ENCODE results near the gene PEDS1.
"Not testable (repeated sequence)": the region's sequence is repeated elsewhere in the genome, so short reads cannot be mapped to it uniquely, and the experiment has no call there.

Gene PEDS1

DNA sequence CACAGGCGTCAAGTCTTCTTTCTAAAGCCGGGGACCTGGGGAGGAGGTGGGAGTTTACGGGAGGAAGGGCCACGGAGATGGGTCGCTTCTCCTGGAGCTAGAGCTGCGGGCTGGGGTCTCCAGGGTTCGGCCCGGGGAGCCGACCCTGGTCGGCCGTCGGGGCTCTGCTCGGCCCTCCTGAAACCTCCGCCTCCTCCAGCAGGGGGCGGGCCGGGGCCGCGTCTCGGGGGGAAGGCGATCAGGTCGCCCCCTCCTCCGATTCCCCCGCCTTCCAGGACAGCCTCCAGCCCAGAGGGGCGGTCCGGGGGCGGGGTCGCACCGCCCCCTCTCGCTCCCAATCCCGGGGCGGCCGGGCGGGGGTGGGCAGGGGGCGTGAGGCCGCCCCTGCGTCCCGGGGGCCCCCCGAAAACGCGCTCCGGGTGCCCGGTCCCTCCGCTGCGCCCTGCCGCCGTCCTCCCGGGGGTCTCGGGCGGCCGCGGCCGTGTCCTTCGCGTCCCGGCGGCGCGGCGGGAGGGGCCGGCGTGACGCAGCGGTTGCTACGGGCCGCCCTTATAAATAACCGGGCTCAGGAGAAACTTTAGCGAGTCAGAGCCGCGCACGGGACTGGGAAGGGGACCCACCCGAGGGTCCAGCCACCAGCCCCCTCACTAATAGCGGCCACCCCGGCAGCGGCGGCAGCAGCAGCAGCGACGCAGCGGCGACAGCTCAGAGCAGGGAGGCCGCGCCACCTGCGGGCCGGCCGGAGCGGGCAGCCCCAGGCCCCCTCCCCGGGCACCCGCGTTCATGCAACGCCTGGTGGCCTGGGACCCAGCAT is 36.9 kb upstream of the PEDS1 start, which contains the start of gene CEBPB:
Gene CEBPB, plus strand, starts transcription at position 580 of the 814 bp plus-strand sequence. Its CDS starts 204 bp downstream, at position 784.
- peak; percentile 40 to 79 for DNase-seq (ENCODE audit: extremely low read depth in 1 of 2, low read depth in 1 of 2)

DNA sequence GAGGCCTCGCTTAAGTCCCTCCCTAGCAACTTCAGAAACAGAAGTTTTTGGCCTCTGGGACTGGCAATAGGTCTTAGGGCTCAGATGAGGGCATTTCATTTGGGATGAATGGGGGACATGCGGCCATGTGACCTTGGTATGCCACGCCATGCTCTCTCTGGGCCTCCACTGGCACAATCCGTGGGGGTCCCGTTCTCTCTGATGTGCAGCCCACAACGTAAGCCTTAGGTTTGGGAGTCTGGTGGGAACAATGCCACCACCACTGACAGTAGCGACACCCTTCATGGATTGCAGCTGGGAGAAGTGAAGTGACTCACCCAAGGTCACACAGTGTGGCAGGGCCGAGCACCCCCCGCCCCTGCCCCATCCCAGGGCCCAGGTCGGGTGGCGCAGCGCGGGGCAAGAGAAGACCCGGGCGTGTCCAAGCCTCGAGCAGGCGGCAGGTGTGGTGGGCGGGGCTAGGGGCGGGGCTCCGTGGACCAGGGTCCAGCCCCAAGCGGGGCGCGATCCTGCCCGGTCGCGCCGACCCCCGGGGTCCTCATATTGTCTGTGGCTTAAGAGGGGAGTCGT is 36.2 kb upstream of the PEDS1 start:
- DNase-seq (ENCODE audit: extremely low read depth in 1 of 2, low read depth in 1 of 2): peak in 1 of 2 donors; percentile 8

DNA sequence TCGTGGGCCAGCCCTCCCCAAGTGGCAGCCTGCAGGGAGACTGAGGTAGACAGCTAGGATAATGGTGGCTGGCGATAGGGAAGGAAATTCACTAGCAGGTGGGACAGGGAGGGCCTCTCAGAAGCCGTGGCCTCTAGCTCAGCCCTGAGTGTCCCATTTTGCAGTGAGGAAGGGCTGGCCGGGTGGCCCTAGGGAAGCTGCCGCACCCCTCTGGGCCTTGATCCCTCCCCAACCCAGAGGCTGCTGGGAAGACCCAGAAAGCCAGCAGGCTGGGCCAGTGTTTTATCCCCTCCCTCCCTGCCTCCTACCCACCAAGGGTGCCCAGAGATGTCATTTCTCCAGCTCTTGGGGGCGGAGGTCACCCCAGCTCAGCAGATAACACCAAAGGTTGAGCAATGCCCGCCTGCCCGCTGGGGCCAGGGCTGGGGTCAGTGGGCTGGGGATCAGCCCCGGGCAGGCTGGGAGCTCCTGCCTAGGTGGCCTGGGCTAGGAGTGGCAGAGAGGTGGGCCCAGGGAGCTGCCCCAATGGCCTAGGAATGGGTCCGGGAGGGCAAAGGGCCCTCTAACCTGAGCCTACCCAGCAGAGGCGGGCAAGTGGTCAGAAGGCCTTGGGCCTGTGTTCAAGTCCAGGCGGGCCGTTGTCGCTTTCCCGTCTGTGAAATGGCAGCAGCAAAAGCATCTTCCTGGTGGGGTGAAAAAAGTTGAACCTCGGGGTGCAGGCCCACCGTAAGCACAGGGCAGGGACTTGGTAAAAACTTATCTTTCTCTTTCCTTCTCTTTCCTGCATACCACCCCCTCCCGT is 35.6 kb upstream of the PEDS1 start:
- no peak for DNase-seq (ENCODE audit: extremely low read depth in 1 of 2, low read depth in 1 of 2)

DNA sequence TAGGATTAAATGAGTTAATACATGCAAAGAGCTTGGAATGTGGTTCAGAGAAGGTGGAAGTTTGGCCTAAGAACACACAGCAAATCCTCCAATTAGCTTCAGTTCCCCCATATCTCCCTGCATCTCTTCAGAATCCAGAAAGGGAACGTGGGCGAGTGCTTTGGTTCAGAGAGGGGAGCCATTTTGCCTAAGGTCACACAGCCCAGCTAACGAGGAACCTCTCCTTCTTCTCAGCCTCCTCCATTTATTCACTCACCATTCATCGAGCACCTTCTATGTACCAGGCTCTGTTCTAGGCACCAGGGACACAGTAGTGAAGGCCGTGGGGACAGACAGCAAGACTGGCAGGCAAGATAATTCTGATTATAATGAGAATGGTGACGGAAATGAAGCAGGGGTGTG is 34.8 kb upstream of the PEDS1 start:
- no peak for DNase-seq (ENCODE audit: extremely low read depth in 1 of 2, low read depth in 1 of 2)

DNA sequence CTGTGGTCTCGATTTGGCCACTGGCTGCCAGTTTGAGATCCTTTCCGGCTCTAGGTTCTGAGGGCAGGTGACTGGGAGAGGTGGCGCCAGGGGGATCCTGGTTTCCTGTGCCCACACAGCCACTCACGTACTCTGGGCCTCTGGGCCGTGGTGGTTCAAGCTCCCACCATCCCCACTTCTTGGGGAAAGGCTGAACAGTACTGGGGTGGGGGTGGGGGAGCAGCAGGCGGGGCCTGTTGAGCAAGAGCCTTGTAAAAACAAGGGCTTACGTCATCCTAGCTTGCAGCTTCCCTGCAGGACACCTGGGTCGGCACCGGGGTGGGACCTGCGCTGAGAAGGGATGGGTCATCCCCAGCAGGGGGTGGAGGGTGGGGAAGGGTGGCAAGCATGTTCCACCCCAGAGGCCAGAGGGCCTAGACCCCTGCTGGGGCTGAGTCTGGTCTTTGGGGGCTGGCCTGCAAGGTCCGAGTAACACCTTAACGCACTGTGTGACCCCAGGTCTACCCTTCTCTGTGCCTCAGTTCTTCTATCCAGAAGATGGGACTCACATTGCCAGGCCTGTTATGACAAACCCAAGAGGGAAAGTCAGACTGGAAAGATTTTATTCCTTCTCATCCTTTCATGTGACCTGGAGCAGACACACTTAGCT is 34.0 kb upstream of the PEDS1 start:
- DNase-seq (ENCODE audit: extremely low read depth in 1 of 2, low read depth in 1 of 2): no peak

DNA sequence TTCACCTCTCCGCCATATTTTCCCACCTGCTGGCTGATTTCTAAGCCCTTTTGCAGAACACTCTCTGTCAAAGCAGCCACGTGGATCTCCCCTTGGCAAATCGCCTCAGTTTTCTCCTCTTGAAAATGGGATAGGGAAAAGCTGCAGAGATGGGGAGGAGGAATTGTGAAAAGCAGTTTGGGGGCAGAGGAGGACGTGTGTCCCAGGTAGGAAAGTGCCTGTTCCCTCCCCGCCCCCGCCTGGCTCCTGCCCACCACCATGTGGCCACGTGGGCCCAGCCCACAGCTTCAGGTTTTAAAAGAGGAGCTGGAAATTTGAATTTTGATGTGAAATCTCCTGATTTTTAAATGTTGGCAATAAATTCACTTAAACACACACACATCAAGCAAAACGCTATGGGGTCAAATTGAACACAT is 33.5 kb upstream of the PEDS1 start:
- DNase-seq (ENCODE audit: extremely low read depth in 1 of 2, low read depth in 1 of 2): no peak

DNA sequence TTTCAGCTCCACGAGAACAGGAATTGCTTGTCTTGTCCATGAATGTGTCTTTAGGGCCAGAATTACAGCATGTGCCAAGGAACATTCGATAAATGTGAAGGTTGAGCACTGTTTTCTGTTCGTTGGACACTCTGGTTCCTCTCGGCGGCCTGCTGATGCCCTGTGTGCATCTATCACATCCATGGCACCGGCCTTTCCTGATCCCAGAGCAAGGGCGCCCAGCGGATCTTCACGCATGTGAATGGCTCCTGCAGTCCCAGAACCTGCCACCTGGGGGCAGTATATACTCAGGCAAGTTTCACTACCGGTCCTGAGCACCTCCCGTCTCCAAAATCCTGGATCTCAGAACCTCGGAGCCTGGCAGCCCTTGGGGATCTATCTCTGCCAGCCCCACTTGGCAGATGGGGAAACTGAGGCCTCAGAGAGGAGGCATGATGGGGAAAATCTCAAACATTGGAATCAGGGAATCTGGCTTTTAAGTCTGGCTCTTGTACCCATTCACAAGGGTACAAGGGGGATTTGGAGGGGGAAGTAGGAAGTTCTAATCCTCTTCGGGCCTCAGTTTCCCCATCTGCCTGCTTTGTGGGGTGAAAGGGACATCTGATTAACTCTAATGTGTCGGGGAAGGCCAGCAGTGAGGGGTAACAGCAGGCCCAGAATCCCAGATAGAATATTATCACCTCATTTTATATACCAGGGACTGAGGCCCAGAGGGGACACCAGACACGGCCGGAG is 32.8 kb upstream of the PEDS1 start:
- DNase-seq (ENCODE audit: extremely low read depth in 1 of 2, low read depth in 1 of 2): peak; percentile 69 to 82

DNA sequence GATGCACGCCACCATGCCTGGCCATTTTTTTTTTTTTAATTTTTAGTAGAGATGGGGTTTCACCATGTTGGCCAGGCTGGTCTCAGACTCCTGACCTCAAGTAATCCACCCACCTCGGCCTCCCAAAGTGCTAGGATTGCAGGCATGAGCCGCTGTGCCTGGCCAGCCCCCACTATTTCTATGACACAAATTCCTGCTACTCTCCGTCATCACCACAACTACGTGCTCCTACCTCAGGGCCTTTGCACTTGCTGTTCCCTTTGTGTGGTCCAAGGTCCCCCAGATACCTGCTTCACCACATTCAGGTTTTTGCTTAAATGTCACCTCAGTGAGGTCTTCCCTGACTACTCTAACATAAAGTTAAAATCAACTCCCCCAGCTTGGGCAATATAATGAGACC is 31.9 kb upstream of the PEDS1 start:
- no peak for DNase-seq (ENCODE audit: extremely low read depth in 1 of 2, low read depth in 1 of 2)

DNA sequence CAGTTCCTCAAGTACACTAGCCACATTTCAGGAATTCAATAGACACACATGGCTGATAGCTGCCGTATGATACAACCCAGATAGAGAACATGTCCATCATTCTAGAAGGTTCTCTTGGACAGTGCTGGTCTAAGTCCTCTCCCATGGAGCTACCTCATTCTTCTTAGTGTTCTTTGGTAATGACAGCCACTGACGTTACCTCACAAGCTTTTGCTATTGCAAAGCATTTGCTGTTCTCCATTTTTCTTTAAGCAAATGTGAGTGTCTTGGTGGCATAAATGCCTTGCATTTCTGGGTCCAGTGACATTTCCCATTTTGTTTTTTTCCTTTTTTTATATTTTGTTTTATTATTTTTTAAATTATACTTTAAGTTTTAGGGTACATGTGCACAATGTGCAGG is 28.8 kb upstream of the PEDS1 start:
- no peak for DNase-seq (ENCODE audit: extremely low read depth in 1 of 2, low read depth in 1 of 2)

DNA sequence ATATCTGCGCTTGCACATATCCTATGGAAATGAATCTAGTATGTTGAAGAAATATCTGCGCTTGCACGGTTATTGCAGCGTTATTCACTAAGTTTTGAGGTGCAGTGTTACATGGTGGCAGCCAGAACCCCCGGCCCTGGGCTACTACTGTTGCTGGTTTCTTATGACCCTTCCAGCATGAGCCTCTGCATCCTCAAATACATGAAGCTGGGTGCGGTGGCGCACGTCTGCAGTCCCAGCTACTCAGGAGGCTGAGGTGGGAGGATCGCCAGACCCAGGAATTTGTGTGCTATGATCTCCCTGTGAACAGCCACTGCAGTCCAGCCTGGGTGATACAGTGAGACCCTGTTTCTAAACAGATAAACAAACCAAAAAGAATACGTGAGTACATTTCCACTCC is 27.8 kb upstream of the PEDS1 start:
- DNase-seq (ENCODE audit: extremely low read depth in 1 of 2, low read depth in 1 of 2): no peak

DNA sequence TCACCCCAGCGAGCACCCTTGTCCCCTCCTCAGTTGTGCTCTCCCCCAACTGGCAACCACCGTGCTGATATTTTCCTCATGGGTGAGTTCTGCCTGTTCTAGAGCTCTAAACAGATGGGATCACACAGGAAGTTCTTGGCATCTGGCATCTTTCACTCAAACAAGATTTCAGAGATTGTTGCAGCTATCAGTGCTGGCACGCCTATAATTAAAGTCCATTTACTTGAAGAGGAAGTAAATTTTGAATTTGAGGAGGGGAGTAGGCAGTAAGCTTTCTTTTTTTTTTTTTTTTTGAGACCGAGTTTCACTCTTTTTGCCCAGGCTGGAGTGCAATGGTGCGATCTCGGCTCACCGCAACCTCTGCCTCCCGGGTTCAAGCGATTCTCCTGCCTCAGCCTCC is 25.1 kb upstream of the PEDS1 start:
- DNase-seq (ENCODE audit: extremely low read depth in 1 of 2, low read depth in 1 of 2): not testable (repeated sequence)

DNA sequence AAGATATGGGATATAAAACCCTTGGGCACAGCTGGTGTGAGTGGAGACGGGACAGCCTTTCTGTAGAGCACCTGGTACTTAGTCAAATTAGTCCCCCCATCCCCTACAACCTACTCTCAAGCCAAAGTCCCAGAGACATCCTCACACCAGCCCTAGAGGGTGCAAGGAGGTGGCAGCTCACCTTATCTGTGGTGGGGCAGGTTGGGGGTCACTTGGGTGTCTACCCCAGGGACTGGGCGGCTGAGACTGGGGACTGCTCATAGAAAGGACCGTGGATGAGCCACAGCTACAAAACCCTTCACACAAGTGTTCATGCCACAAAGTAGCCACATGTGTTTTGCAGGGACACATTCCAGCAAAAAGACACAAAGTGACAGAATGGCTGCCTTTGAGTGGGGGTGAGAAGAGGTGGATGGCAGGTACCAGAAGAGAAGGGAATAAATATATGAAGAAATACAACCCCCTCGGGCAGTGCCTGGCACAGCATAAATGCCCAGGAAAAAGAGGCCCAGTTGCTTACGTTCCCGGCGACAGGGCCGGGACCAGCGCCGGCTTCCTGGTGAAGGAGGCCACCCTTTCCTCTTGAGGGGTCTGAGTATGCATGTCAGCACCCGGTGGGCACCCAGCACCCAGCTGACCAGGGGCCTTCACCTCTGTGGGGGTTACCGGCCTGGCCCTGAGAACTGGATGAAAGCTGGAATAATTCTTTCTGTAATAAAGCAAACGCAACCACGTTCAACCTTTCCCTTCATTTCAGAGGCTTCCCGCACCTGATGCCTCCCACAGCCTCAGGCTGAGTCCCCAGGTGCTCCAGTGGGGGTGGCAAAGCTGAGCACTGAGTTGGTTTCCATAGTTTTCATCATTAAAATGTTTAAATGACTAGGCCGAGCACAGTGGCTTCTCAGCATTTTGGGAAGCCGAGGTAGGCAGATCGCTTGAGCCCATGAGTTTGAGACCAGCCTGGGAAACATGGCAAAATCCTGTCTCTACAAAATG is 22.7 kb upstream of the PEDS1 start:
- no peak for DNase-seq (ENCODE audit: extremely low read depth in 1 of 2, low read depth in 1 of 2)

DNA sequence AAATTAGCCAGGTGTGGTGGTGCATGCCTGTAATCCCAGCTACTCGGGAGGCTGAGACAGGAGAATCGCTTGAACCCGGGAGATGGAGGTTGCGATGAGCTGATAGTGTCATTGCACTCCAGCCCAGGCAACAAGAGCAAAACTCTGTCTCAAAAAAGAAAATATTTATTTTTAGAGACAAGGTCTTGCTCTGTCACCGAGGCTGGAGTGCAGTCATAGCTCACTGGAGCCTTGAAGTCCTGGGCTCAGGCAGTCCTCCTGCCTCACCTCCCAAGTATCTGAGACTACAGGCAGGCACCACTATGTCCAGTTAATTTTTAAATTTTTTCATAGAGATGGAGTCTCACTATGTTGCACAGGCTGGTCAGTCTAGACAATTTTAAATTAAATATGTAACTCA is 20.9 kb upstream of the PEDS1 start:
- DNase-seq (ENCODE audit: extremely low read depth in 1 of 2, low read depth in 1 of 2): no peak

DNA sequence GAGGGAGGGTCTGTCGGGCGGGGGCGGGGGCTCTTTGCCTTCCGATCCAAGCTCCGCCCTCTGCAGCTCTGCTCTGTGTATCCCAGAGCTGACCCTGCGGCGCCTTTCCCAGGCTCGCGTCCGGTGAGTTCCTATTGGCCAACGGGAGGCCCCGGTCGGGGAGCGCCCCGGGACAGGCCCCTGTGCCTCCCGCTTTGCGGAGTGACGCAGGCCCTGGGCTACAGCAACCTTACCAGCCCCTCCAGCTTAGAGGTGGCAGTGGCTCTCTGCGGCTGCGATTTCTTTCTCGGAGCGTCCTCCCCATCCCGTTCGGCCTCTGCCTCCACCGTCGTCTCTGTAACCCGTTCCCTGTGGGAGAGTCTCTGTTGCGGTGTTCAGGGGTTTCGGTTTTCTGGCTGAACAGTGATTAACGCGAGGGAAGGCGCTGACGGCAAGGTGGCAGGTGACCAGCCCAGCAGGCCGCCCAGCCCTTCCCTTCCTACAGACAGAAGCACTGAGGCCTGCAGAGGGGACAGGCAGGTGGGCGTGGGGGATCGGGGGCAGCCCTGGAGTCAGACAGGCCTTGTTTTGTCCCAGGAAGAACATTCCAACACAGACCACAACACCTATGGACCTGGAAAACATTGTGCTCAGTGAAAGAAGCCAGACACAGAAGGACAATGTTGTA is 19.0 kb upstream of the PEDS1 start:
- DNase-seq (ENCODE audit: extremely low read depth in 1 of 2, low read depth in 1 of 2): no peak

DNA sequence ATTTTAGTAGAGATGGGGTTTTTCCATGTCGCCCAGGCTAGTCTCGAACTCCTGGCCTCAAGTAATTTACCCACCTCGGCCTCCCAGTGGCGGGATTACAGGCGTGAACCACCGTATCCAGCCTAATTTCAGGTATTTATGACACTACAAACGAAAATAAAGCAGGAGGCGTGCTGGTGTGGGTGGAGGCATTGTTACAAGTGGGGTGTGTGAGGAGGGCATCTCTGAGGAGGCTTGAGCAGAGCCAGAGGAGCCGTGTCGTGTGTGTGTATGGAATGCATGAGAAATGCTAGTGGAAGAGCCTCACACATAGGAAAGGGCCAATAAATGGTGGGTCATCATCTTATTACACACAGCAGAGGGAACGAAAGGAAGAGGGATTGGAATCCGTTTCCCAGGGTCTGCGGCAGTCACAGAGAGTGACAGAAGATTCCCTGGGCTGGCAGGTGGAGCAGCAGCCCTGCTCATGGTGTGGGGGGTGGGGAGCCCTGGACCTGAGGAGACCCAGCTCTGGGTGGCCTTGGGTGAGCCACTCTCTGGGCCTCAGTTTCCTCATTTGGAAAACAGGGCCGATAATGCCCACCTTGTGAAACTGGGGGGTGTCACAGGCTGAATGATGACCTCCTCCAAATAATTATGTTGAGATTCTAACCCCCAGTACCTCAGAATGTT is 17.2 kb upstream of the PEDS1 start:
- no peak for DNase-seq (ENCODE audit: extremely low read depth in 1 of 2, low read depth in 1 of 2)

DNA sequence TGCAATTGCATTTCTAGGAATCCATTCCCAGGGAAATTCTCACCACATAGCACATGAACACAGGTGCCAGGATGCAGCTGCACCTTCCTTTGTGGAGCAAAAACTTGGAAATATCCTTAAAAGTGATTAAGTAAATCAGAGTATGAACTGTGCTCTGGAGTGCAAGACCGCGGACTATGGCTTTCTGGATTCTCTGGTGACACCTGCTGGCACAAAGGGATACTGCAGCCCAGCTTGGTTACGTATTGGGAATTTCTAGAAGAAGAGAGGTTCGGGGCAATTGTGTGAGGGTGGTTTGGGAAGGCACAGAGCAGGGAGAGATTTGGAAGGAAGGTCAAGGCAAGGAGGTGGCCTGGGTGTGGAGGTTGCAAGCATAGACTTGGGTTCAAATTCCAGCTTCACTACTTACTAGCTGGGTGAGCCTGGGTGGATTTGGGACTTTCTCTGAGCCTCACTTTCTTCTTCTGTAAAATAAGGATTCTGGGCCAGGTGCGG is 15.9 kb upstream of the PEDS1 start:
- DNase-seq (ENCODE audit: extremely low read depth in 1 of 2, low read depth in 1 of 2): peak in 1 of 2 donors; percentile 69

DNA sequence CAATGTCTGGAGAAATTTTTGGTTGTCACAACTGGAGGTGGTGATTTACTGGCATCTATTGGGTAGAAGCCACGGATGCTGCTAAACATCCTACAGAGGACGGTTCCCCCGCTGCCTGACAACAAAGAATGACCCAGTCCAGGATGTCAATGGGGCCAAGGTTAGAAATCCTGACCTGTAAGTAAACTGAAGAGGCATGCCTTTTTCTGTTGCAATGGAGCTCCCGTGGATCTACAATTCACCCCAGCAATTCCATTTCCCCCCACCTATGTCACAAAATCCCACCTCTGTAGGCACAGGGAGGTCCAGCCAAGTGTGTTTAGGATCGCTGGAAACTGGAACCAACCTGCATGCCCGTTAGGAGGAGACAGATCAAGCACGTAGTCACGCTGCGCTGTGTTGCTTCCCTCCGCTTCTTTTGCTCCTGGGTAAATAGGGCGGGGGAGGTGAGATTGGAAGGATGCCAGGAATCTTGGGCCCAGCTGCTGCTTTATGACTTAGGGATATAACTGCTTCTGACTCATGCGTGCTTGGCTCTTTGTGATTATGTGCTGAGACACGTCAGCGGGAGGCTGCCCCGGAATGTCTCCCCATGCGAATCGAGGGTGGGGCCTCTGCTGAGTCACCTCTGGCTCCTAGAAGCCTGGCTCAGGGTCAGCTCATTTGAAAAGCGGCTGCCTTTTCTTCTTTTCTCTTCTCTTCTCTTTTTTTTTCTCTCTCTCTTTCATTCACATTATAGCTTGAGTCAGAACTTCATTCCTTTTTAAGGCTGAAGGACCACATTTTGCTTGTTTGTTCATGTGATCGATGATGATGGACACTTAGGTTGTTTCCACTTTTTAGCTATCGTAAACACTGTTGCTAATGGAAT is 12.4 kb upstream of the PEDS1 start:
- peak; percentile 60 to 64 for DNase-seq (ENCODE audit: extremely low read depth in 1 of 2, low read depth in 1 of 2)
